ENCODE results near the gene TCF12.
"Not testable (repeated sequence)": the region's sequence is repeated elsewhere in the genome, so short reads cannot be mapped to it uniquely, and the experiment has no call there.

TCF12 gene

DNA sequence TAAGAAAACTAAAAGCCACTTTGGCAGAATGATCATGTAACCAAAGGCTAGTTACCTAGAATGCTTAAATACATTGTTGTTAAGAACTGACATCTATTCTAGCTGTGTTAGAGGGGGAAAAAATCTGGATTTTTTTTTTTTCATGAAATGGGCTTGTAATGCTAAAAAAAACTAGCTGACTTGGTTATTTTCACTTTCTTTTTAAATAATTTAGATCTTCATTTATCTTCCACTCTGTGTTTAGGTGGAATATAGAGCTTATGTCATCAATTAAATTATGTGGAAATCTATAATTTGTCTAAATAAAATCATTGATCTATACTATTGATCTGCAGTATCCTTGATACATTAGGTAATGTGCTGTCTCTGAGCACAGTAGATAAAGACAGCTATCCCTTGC is 217.4 kb downstream of the TCF12 start:
- DNase-seq (ENCODE audit: low spot score), result no peak

DNA sequence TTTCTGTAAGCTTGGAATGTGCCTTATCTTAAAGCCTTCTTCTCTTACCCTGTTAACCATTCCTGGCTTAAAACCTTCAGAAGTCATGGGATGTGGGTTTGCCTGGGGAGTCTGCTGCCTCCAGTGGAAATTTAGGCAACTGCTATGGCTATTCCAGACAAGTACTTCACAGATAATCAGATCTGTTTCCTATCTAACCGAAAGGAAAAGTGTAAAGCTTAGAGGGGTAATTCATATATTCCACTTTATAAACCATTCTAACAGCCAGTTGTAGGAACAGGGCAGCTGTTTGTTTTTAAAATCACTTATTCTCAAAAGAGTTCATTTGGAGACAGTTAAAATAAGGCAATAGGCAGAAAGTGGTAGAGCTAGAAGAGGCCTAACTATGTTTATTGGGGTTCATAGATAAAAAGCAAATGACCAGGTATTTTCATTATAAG is 219.9 kb downstream of the TCF12 start:
- no peak for DNase-seq (ENCODE audit: low spot score)

DNA sequence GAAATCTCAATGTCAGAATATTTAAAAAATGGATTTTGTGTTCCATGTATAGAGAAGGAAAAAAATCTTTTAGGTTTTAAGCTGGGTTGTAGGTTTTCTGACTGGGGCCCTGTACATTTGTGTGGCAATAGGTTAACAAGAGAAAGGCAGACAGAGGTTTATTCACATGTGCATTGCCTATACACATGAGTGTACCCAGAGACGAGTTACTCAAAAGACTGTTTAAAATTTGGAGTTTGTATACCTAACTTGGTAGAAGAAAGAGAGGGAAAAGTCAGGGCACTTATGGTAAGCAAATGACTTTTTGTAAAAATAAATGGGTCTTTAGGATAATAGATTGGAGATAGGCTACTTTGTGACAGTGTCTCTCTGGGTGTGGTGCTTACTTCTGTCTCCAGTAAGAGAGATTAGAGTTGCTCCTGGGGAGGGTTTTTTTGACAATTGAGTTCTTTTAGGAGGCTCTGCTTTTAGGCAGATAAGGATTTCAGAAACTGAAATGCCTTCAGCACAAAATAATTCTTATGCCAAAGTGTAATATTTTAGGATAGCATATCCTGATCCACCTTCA is 225.2 kb downstream of the TCF12 start:
- DNase-seq (ENCODE audit: low spot score), result no peak

DNA sequence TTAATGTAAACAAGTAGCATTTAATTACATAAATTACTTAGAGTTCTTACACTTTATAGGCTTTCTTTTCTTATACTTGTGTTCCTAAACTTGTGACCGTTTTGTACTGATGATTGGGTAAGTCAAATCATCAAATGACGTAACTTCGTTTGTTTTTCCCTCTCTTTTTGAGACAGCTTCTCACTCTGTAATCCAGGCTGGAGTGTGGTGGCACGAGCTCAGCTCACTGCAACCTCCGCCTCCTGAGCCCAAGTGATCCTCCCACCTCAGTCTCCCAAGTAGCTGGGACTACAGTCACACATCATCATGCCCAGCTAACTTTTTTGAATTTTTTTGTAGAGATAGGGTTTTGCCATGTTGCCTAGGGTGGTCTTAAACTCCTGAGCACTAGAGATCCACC is 226.0 kb downstream of the TCF12 start:
- no peak for DNase-seq (ENCODE audit: low spot score)

DNA sequence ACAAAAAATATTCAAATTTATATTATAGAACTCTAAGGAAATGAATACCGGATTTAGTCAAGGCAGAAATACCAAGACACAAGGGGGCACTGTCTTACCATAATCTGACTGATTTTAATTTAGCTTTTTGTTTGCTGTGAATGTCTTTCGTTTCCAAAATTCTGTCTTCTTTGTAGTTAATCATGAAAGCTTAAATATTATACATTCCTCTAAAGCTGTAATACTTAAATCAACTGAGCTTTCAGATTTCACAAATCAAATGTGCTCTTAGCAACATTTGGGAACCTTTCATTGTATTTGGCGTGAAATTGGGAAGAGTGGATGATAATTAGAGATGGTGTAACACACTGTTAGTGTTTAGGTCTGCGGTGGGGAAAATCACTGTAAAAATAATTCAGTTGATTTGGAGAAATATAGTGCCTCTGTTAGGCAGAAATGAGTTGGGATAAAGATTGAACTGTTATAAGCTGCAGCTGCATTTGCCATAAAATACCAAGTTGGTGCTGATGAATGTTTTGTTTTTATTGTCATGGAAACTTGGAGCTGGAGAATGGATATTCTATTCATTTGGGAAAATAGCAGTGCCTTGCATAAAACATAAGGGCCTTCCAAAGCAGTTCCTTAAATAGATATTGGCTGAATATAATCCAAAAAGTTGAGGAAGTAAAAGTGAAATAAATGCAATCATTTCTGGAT is 228.2 kb downstream of the TCF12 start:
- DNase-seq (ENCODE audit: low spot score), result no peak

DNA sequence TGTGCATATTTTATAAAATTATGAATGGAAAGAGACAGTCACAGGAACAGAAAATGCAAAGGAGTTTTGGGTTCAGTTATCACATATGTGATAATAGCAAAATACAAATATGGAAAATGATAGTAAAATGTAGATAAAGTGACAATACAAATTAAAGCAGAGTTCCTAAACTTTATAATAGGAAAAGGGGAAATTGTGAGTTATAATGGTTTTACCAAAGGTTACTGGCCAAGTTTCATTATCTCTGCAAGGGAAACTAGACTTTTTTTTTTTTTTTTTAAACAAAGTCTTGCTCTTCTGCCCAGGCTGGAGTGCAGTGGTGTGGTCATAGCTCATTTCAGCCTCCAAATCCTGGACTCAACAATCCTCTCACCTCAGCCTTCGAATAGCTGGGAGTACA is 229.2 kb downstream of the TCF12 start:
- DNase-seq (ENCODE audit: low spot score), result no peak

DNA sequence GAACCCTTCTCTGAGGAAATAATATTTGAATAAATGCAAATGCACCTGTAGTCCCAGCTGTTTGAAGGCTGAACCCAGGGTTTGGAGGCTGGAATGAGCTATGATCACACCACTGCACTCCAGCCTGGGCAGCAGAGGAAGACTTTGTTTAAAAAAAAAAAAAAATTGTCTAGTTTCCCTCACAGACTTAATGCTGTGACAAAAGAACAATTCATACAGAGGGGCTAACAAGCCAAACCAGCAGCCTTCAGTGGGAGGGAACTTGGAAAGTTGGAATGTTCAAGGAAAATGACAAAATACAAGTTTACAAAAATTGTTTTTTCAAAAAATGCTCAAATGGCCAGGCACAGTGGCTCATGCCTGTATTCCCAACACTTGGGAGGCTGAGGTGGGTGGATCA is 229.8 kb downstream of the TCF12 start:
- DNase-seq (ENCODE audit: low spot score), result no peak

DNA sequence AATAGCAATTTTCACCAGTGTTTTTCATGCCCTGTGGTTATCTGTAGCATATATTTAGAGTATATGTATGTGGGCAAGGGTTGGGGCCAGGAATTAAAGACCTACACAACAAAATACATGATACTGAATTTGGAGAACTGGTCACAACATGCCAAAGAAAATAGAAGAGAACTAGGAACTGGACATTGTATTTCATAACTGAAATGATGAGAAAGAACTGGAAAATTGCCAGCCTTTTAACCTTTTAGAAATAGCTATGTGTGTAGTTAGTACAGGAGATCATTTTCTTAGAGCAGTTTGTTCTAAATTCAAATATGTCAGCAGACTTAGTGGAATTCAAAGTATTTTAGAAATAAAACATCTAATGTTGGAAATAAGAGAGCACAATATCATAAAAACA is 230.8 kb downstream of the TCF12 start:
- DNase-seq (ENCODE audit: low spot score), result no peak

DNA sequence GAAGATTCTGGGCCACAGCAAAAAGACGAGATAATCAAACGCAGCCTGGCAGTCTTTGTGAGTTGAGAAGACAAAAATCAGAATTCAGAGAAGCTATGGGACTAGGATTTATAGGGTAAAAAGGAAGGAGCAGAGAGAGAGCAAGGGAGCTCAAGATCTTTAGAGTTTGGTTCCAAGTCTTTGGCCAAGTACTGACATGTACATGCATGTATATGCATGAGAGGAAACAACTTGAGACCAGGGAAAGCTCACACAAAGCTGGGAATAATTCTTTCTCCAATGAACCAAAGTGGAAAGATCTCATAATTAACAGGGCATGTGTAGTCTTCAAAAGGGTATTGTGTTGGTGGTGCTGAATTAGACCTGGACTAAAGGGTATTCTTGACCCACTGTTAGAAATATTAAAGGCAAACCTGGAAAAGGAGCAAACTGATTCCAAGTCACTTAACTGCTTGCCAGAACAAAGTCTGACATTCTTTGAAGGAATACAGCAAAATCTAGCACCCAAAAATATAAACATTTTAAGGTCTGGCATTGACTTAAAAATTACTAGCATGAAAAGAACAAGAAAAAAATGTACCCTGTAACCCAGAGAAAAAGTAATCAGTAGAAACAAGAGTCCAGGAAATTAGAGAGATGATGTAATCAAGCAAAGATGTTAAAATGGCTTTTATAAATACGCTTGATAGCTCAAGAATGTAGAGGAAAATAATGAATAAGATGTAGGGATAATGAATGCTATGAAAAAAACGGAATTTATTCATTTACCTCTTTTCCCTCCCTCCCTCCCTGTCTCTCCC is 231.8 kb downstream of the TCF12 start:
- DNase-seq (ENCODE audit: low spot score), result no peak

DNA sequence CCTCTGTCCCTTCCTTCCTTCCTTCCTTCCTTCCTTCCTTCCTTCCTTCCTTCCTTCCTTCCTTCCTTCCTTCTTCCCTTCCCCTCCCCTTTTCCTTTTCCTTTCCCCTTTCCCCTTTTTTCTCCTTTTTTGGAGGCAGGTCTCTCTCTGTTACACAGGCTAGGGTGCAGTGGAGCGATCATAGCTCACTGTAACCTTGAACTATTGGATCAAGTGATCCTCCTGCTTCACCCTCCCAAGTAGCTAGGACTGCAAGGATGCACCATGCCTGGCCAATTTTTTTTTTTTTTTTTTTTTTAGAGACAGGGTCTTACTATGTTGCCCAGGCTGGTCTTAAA is 232.4 kb downstream of the TCF12 start:
- not testable (repeated sequence) for DNase-seq (ENCODE audit: low spot score)

DNA sequence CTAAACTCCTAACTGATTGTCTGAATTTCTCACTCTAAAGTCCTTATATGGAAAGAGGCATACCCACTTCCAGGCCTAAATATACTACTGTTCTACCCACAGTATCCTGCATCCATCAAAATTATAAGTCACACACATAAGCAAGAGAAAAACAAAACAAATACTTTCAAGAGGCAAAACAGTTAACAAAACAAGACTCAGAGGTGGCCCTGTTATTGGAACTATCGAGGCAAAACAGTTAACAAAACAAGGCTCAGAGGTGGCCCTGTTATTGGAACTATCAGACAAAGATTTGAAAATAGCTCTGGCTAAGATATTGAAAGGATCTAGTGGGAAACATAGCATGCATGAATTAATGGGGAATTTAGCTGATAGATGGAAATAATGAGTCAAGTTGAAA is 233.7 kb downstream of the TCF12 start:
- no peak for DNase-seq (ENCODE audit: low spot score)

DNA sequence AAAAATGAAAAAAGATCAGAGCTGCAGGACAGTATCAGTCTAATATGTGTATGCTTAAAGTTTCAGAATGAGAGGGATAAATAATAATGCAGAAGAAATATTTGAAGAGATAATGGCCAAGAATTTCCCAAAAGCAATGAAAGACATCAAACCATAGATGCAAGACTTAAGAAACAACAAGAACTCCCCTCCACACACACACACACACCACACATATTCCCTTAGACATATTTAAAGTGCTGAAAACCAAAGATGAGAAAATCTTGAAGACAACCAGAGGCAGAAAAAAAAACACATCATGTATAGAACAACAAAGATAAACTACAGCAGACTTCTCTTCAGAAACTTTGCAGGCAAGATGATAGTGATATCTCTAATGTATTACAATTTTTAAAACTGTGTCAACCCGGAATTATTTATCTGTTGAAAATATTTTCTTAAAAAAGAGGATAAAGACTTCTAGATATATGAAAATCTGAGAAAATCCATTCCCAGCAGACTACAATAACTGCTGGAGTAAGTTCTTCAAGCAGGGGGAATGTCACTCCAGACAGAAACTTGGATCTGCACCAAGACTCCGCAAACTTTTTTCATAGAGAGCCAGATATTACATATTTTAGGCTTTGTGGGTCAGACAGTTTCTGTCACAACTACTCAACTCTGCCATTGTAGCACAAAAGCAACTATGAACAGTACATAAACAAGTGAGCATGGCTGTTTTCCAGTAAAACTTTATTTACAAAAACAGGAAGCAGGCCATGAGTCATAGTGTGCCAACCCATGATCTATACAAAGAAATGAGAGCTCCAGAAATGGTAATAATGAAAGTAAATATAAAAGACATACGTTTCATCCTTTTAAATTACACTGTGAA is 234.5 kb downstream of the TCF12 start:
- DNase-seq (ENCODE audit: low spot score), result no peak

DNA sequence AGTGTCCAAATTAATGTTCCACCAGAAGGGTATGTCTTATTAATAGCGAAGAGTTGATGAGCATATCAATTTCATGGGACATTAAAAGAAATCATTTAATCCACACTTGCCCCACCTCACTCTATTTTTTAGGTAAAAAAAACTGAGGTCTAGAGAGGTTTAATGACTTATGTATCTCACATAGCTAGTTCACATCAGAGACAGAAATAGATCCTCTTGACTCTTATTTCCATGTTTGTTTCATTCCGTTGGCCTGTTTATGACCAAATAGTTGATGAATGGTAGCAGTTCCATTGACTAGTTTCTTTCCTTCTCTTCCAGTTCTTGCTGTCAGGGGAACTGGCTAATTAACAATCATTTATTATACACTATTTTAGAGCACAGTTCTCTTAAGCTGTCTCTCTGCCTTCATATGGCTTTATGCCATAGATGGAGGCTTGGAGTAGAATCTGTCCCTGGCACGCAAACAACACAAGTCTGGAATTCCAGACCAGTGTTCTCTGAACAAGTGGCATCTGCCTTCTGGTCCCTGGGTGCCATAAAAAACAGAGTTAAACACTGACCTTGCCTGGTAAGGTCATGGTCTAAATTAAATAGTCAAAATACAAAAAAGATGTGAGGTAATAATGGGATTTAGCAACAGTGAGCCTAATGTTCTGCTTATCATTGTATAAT is 237.9 kb downstream of the TCF12 start:
- DNase-seq (ENCODE audit: low spot score), result no peak

DNA sequence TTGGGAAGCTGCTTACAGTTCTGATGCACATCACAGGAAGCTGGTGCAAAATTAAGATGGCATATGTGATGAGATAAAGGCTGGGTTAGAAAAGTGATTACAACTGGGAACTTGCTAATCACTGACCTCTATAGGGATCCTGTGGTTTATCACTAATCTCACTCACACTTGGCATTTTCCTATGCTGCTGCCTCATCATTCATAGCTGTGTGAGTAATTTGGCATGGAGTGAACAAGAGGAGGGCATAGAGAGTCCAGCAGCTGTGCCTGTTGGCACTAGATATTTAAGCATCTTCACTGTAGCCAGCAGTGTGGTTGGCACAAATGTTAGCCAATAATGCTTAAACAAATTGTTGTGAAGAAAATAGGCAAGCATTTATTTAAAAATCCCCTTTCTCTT is 240.1 kb downstream of the TCF12 start:
- no peak for DNase-seq (ENCODE audit: low spot score)

DNA sequence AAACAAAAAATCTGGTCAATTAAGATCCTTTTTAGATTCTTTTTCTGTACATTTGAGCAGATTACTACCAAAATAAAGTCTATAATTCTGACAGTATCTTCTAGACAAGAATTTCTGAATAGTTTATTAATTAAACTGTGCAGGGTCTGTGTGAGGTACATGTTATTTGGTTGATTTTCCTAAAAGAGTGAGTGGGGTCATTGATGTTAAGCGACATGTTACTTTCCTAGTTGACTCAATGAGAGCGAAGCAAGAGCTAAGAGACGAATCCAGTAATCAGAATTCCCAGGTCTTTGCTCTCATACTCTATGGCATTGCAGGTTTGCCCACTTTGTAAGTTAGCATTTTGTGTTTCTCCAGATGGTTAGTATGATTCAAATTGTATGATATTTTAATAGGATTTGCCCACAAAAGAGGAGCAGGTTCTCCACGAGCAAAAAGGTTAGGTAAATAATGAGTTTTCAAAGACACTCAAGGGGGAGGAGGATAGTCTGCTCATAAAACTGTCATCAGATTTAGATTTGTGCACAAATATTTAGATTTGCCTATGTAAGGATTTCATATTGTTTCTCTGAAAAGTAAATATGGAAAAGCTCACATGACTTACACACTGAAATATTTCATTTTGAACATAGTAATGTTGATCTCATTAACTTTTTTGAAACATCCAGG is 240.7 kb downstream of the TCF12 start:
- no peak for DNase-seq (ENCODE audit: low spot score)

DNA sequence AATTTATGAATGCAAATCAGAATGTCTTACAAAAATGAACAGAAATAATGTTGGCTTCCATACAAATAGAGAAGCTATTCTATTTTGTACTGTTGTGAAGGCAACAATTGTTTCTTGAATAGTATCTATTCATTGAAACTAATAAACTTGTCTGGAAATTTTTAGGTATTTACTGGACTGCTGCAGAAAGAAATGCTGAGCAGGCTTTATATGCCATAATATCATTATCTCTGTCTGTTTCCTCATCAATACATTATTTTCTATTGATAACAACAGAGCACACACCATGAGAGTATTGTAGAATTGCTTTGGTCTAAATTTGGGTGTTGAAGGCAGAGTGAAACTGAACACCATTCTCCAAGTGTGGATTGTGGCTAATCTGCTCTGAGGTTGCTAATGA is 241.3 kb downstream of the TCF12 start:
- DNase-seq (ENCODE audit: low spot score), result no peak

DNA sequence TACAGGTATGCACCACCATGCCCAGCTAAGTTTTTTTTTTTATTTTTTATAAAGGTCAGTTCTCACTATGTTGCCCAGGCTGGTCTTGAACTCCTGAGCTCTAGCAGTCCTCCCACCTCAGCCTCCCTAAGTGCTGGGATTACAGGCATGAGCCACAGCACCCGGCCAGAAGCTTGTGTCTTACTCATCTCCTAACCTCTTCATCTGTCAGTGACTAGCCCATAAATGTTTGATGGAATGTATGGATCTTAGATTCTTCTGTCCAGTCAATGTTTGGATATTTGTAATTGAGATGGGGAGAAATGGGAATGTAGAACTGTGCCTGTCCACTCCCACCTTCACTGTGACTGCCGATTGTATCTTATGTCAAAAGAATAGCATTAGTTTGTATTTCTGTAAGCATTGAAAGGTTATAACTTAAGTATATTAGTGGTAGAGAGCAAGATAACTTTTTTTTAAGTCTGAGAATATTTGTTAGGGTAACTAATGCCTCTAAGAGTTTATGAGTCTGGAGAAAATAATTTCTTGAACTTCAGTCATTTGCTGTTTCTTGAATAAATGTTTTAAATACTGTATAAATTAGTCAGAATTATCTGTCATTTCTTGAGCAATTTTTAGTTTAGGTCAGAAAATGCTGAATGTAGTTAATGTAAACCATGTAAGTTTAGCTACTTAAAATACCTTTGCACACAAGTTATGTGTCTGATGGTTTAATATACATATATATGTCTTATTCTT is 242.5 kb downstream of the TCF12 start:
- no peak for DNase-seq (ENCODE audit: low spot score)

DNA sequence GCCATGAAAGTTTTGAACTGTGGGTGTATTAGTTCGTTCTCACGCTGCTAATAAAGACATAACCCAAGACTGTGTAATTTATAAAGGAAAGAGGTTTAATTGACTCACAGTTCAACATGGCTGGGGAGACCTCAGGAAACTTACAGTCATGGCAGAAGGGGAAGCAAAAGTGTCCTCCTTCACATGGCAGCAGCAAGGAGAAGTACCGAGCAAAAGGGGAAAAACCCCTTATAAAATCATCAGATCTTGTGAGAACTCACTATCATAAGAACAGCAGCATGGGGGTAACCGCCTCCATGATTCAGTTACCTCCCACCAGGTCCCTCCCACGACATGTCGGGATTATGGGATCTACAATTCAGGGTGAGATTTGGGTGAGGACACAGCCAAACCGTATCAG is 245.8 kb downstream of the TCF12 start:
- not testable (repeated sequence) for DNase-seq (ENCODE audit: low spot score)

DNA sequence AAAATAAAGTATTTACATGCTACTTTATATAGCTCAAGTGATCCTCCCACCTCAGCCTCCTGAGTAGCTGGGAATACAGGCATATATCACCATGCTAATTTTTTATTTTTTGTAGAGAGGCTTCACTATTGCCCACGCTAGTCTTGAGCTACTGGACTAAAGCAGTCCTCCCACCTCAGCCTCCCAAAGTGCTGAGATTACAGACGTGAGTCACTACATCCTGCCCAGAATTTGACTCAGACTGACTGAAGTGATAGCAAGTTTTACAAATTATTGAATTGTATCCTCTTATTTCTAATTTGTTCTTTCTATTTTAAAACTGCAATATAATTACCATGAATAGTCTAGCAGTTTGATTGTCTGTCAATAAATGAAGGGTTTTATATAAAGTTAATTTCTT is 247.5 kb downstream of the TCF12 start:
- no peak for DNase-seq (ENCODE audit: low spot score)

DNA sequence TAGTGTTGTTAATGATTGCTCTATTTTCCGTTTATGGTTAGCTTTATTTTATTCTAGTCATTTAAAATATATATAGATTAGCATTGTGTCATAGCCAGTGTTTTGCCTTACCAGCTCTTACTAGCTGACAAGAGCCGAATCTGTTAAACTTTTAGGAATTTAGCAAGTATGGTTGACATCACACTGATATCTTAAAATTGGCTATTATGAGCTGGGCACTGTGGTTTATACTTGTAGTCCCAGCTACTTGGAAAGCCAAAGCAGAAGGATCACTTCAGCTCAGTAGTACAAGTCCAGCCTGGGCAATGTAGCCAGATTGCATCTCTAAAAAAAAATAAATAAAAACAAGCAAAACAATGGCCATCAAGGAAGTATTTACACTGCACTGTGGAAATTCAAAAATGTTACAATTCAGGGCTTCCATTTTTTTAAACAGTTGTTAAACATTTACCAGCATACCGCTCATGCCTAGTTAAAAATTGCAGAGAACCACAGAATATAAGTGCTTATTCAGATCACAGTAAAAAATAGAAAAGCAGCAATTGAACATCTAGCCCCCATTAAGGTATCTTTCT is 249.5 kb downstream of the TCF12 start:
- DNase-seq (ENCODE audit: low spot score), result no peak

All from left forelimb (tissue), 1 donor.